Colonic mucosa (tissue), 4 donors: Measurements from ENCODE around the gene OR2H2. TPM values are rescaled to one million over a fixed set of nuclear protein-coding genes. Genes with fewer than 3 reads are reported as not detected.

Source experiments
- DNase-seq: peaks from one replicate; pipeline ENCODE4 v3.0.0-alpha.2; 2020
- H3K27ac ChIP-seq: fragments of 200-600 bp; one replicate; pipeline ENCODE4 v1.8.0; 2021
- H3K27me3 ChIP-seq: fragments of 200-600 bp; one replicate; pipeline ENCODE4 v1.8.0; 2021
- H3K36me3 ChIP-seq: fragments of 200-600 bp; one replicate; pipeline ENCODE4 v1.8.0; 2021
- H3K4me1 ChIP-seq: fragments of 200-600 bp; one replicate; pipeline ENCODE4 v1.8.0; 2021; ENCODE audit warnings: mild to moderate bottlenecking
- H3K4me3 ChIP-seq: fragments of 200-600 bp; one replicate; pipeline ENCODE4 v1.8.0; 2021
- H3K9ac ChIP-seq, 2 donors: one replicate each; pipeline ENCODE4 v1.7.0; 2013; ENCODE audit warnings: control low read depth in 2 of 2, low read depth in 2 of 2, low read length in 2 of 2
- H3K9me3 ChIP-seq: fragments of 200-600 bp; one replicate; pipeline ENCODE4 v1.8.0; 2021
- intact Hi-C: fragments of 100-400 bp; cut with DNase I; formaldehyde crosslinking; loops from one replicate; pipeline ENCODE4 v1.14.1; 2022
- total RNA-seq, 2 donors: library from RNA; stranded (reverse); fragmentation: NEBNext Ultra II Directional in 1 of 2; extraction: Animal tissue kit (Norgen Biotek cat#: 25700) in 1 of 2; gene quantifications; one replicate each; pipeline ENCODE4 v1.2.1, GENCODE V29; 2021
- TF ChIP-seq, protein P1 (sequence below): fragments of 200-600 bp; IDR thresholded peaks from one replicate; pipeline ENCODE4 v1.8.0; 2022; ENCODE audit warnings: antibody characterized with exemption, mild to moderate bottlenecking
- donor health status: healthy.
- donor health status: DM: no; HTN: no; CAD: no.
- donor health status: DM: no; HTN: no; CAD: no.

OR2H2 gene
- total RNA-seq, 2 donors from 2014 or later: not detected

- no peak overlapping the region for H3K4me3 ChIP-seq
- no peaks in the 10 kb centered on the region for H3K9me3 ChIP-seq
- intact Hi-C loops: no loop called here
- no peak overlapping the region for H3K9ac ChIP-seq
- TF ChIP-seq, protein P1, sequence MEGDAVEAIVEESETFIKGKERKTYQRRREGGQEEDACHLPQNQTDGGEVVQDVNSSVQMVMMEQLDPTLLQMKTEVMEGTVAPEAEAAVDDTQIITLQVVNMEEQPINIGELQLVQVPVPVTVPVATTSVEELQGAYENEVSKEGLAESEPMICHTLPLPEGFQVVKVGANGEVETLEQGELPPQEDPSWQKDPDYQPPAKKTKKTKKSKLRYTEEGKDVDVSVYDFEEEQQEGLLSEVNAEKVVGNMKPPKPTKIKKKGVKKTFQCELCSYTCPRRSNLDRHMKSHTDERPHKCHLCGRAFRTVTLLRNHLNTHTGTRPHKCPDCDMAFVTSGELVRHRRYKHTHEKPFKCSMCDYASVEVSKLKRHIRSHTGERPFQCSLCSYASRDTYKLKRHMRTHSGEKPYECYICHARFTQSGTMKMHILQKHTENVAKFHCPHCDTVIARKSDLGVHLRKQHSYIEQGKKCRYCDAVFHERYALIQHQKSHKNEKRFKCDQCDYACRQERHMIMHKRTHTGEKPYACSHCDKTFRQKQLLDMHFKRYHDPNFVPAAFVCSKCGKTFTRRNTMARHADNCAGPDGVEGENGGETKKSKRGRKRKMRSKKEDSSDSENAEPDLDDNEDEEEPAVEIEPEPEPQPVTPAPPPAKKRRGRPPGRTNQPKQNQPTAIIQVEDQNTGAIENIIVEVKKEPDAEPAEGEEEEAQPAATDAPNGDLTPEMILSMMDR: no peak
- peaks cover 6% of the 10 kb centered on the region for H3K4me1 ChIP-seq
- DNase-seq: no peak
- no peaks in the 10 kb centered on the region for H3K36me3 ChIP-seq
- H3K27ac ChIP-seq: no peak overlapping the region
- H3K27me3 ChIP-seq: no peaks in the 10 kb centered on the region
Measured at GRCh38 chr6:29630315-29630714, 45.4 kb downstream of the OR2H2 start.

GRCh38 chr6:29631209-29631810 lies 46.4 kb downstream of the OR2H2 start:
- TF ChIP-seq, protein P1: no peak
- DNase-seq: no peak
- intact Hi-C loops: no loop called here
- no peaks in the 10 kb centered on the region for H3K9me3 ChIP-seq
- H3K9ac ChIP-seq: no peak overlapping the region
- H3K27ac ChIP-seq: no peak overlapping the region
- no peak overlapping the region for H3K4me3 ChIP-seq
- H3K4me1 ChIP-seq: peaks cover 6% of the 10 kb centered on the region
- H3K36me3 ChIP-seq: no peaks in the 10 kb centered on the region
- H3K27me3 ChIP-seq: no peaks in the 10 kb centered on the region

DNA sequence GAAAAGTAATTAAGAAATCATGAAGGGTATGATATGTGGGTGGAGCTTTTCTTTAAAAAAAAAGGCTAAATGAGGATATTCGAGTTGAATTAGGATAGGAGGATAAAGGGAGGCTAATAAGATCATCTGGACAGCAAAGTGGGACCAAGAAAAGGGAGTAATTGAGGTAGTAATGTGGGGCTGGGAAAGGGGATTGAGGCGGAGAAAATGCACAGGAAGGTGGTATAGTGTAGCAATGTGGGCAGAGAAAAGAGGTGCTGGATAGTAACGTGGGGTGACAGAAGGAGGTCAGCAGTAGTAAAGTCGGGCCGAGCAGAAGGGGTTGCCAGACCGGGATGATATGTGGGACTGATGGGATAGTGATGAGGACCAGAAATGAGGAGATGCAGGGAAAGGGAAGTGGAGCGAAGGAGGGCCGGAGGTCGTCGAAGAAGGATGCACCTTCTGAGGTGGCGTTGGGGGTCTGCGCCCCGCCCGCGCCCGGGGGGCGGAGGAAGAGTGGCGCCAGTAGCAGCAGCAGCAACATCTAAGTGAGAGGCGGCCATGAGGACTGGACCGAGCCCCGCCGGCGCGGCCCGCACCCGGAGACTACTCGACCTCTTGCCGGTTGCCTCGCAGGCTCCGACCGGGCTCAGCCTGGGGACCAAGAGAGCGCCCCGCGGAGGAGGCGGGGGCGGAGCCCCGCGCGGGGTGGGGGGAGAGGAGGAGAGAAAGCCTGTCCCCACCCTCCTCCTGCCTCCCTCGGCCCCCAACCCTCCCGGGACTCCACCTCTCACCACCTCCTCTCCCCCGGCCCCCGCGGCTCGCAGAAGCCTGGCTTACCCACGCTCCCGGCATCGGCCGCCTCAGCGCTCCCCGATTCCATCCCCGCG lies 47.2 kb downstream of the OR2H2 start:
- Histone ChIP-seq H3K27ac (peak overlapping the region; percentile 49), H3K36me3 (no peaks in the 10 kb centered on the region), H3K4me1 (peaks cover 6% of the 10 kb centered on the region), H3K4me3 (peak overlapping the region; percentile 60), H3K27me3 (no peaks in the 10 kb centered on the region), H3K9me3 (no peaks in the 10 kb centered on the region), H3K9ac (peak overlapping the region; percentile 12 to 61)
- peak; percentile 67 for DNase-seq
- TF ChIP-seq, protein P1: no peak
- intact Hi-C loops: no loop called here

DNA sequence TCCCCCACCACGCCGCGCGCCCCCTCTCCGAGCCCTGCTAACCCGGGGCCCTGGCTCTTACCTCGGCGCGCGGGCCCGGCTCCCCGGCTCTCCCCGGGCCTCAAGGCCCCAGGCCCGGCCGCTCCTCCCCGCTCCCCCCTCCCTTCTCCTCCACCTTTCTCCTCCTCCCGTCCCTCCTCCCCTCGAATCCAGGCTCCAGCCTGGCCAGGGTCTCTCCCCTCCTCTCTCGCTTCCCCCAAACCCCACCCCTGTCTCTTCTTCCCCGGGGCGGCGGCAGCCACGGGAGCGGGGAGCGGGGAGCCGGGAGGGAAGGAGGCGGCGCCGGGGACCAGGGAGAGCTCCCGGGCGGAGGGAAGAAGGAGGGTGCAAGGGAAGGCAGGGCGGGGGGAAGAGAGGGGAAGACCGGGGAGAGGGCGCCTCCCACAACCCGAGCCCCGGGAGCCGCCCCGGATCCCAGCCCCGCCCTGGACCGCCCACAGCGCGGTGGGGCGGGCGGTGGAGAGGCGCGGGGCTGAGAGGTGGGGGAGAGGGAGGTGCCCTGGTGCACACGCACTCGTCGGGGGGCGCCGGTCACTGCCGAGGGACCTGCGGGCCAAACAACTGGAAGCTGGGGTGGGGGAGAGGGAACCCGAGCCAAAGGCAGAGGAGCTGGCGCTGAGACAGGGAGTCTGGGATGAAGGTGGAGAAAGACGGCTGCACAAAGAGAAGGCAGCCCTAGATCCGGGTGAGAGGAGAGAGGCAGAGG lies 48.0 kb downstream of the OR2H2 start, which contains the start of gene GABBR1:
TSS of gene GABBR1 (minus strand) at position 395 of the 745 bp plus-strand sequence. CDS start 798 bp downstream, outside the sequence.
- DNase-seq: peak; percentile 90
- Histone ChIP-seq H3K4me1 (peaks cover 6% of the 10 kb centered on the region), H3K4me3 (peak within 1 kb of the TSS; percentile 60), H3K27ac (peak within 1 kb of the TSS; percentile 49), H3K9ac (peak within 1 kb of the TSS; percentile 48 to 61), H3K27me3 (no peaks in the 10 kb centered on the region), H3K36me3 (no peaks in the 10 kb centered on the region), H3K9me3 (no peaks in the 10 kb centered on the region)
- intact Hi-C loops: no loop called here
- TF ChIP-seq, protein P1: no peak

DNA sequence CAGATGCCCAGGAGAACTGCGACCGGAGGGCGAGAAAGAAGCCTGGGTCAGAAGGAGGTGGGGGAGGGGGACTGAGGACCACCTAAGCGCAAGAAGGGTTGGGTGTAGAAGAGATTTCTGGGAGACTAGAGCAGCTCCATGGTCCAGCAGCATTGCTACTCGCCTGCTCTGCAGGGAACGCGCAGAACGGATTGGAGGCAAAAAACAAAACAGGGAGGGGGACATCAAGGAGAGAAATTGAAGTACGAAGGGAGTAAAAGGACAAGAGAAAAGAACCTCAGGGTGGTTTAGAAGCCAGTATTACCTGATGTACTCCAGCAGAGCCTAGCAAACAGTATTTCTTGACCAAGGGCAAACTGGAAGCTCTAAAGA lies 48.6 kb downstream of the OR2H2 start:
- peak overlapping the region; percentile 48 to 52 for H3K9ac ChIP-seq
- intact Hi-C loops: no loop called here
- H3K27ac ChIP-seq: peak overlapping the region; percentile 49
- peaks cover 6% of the 10 kb centered on the region for H3K4me1 ChIP-seq
- TF ChIP-seq, protein P1: no peak
- H3K27me3 ChIP-seq: no peaks in the 10 kb centered on the region
- no peaks in the 10 kb centered on the region for H3K36me3 ChIP-seq
- H3K9me3 ChIP-seq: no peaks in the 10 kb centered on the region
- DNase-seq: no peak
- peak overlapping the region; percentile 60 for H3K4me3 ChIP-seq
